Measurements from ENCODE around the gene WWOX.

Gene WWOX

DNA sequence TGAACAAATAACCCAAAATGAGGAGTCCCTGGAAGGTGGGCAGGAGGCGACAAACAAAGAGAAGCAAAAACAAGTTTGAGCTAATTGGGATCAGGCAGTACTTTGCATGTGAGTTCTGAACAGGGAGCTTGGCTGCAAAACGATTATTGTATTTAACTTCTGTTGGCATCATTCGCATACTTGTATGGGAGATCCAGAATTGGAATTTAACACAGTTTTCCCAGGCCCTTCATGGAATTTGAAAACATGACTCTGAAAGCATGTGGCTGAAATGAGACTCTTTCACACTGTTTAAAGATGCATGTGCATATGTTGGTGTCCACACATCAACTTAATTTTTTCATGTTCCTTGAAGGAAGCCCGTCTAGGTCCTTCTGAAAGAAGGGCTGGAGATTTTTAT, 674.3 kb downstream of the WWOX start:
- DNase-seq (ENCODE audit: low spot score), result no peak

DNA sequence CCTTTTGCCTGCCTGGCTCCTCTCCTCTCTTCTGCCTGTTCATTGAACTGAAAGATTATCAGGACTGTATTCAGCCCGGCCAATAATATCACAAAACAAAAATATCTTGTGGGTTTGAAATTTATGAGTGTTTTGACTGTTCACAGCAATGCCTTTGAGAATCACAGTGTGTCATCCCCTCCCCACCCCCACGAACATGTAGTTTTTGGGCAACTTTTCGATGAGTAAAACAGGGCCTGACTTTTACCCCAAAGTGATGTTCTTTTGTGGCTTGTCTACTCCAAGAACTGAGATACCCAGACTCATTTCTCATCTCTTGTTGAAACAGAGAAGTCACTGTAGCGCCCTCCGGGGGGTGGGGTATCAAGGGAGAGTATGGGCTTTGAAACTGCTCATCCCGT, 675.7 kb downstream of the WWOX start:
- no peak for DNase-seq (ENCODE audit: low spot score)

GRCh38 chr16:78778101-78779004, 678.9 kb downstream of the WWOX start:
- DNase-seq (ENCODE audit: low spot score), result no peak

- DNase-seq (ENCODE audit: low spot score), result no peak
Observed at GRCh38 chr16:78780808-78781207, 681.4 kb downstream of the WWOX start.

DNA sequence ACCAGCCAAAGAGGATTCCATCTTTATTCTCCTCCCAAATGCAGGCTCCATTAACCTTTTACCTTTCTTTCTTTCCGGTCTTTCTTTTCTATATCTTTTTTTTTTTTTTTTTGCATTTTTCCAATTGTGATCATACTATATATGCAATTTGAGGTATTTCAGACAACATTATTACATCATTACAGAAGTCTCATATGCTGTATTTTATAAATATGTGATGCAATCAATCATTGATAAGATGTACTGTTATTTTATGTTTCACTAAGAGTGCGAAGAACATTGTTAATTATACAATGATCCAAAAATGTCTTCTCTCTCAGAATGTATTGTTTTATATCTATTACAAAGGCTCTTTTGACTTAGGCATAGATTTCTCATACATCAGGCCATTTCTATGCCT, 683.1 kb downstream of the WWOX start:
- no peak for DNase-seq (ENCODE audit: low spot score)

- no peak for DNase-seq (ENCODE audit: low spot score)
Observed at GRCh38 chr16:78783570-78784079, 684.2 kb downstream of the WWOX start.

DNA sequence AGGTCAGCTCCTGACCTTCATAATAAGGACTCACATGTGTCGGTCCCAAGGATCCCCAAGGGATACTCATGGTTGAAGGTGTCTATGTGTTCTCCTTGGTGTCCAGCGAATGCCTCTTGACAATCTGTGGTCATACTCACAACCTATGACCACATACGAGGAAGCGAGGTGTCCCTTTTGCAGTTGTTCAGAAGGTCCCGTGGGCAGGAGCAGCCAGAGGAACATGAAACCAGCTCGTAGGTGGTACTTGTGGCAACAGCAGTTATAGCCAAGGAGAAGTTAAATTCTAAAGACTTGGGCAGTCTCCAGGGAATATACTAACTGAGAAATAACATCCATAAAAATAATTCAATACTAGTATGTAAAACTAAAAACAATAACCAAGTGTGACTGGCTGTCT, 685.3 kb downstream of the WWOX start:
- no peak for DNase-seq (ENCODE audit: low spot score)

DNA sequence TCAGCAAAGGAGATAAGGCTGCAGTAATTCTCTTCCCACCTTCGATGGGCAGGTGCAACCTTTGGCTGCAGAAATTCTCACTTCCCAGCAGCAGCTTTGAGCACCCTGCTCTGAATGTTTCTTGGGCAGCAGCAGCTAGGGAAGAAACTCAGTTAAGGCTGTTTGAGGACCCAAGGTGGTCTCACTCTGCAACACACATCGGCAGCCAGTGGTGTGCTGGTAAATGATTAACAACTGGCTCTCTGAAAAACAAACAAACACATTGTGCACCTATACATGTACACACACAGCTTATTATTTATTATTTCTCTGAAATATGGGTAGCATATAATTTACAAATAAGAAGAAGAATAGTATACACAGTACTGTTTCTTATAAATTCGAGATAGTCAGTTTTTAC, 685.8 kb downstream of the WWOX start:
- DNase-seq (ENCODE audit: low spot score), result no peak

- DNase-seq (ENCODE audit: low spot score), result no peak
Observed at GRCh38 chr16:78786635-78787034, 687.2 kb downstream of the WWOX start.

GRCh38 chr16:78788276-78788675, 688.8 kb downstream of the WWOX start:
- no peak for DNase-seq (ENCODE audit: low spot score)

GRCh38 chr16:78788696-78789095, 689.2 kb downstream of the WWOX start:
- DNase-seq (ENCODE audit: low spot score), result no peak

GRCh38 chr16:78789561-78789960, 690.1 kb downstream of the WWOX start:
- DNase-seq (ENCODE audit: low spot score), result no peak

GRCh38 chr16:78791011-78791410, 691.6 kb downstream of the WWOX start:
- no peak for DNase-seq (ENCODE audit: low spot score)

DNA sequence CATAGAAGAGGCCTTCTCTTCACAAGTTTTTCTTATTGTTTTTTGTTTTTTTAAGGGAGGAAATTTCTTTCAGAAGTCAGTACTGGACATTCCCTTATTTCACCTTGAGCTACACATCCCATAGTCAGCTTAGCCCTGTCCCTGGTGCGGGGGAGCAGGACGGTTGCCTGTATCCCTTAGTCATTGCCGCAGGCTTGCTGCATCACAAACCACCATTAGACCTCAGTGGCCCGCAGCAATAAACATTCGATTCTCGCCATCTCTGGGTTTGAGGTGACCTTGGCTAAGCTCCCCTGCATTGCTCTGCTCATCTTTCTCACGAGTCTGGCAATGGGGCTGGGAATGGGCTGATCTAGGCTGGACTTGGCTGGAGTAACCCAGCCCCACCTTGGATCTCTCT, 692.5 kb downstream of the WWOX start:
- no peak for DNase-seq (ENCODE audit: low spot score)

DNA sequence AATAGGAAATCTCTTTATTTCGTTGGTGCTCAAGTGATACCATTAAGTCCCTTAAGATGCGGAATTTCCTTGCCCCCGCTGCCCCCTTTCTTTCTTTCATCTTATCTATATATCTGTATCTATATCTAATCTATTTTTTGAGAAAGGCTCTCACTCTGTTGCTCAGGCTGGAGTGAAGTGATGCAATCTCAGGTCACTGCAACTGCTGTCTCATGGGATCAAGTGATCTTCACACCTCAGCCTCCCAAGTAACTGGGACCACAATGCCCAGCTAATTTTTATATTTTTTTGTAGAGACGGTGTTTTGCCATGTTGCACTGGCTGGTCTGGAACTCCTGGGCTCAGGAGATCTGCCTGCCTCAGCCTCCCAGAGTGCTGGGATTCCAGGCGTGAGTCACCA, 693.5 kb downstream of the WWOX start:
- no peak for DNase-seq (ENCODE audit: low spot score)

DNA sequence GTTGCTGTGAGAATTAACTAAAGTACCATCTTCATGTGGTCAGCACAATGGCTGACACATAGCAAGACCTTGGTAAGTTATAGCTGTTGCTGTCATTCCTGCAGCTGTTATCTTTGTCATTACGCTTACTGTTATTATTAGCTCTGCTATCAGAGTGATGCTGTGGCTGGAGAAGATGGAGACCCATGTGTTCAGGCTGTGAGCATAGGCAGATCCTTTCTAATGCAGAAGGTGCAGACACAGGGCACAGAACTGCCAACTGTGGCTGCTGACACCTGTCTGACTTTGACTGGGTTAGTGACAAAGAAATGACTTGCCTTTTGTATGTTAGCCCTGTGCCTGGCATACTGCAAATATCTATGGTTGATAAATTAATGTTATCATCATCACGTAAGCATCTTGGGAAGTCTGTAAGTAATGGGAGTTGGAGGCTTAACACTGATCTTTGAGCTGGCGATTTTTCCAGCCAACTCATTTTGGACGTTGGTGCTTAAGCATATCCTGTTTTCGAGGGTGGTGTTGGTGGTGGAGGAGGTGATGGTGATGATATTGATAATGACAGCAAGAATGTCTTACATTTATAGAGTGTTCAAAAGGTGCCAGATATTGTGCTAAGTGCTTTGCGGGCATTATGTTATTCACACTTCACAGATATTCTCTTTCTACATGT, 695.3 kb downstream of the WWOX start:
- no peak for DNase-seq (ENCODE audit: low spot score)

DNA sequence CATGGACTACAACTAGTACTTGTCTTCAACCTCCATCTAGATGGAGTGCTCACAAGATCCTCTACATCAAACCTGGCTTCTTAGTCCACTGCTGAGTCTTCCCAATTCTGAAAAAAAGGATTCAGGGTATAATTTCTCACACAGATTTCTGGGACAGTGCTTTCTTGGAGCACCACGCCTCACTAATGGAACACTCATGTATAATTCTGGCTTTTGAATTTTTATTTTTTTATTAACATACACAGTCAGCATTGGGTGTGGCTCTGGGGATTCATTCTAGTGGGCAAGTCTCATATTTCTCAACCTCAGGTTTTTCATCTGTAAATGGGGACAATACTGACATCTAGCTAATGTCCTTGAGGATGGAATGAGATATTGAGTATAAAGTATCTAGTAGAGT, 696.0 kb downstream of the WWOX start:
- no peak for DNase-seq (ENCODE audit: low spot score)

DNA sequence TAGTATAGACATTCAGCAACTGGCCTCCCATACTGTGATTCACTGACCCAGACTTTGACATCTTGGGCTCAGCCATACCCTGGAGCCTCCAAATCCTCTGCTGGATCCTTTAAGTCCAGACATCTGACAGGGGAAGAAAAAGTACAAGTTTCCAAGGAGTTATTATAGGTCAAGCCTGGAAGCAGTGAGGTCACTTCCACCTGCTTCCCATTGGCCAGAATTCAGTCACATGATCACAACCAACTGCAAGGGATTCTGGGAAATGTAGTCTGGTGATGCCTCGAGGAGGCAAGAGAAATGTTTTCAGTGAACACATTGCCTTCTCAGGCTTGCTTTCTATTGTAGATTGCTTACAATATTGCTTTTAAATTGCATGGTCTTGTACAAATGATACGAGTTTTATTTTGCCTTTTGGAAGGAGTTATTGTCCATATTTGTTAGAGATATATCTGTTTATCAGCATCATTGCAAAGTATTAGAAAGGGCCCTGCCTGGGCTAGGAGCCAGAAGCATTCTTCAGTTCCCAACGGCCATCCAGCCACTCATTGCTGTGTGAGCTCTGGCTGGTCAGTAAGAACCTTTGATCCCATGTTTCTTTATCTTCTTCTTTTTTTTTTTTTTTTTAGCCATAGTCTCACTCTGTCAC, 696.9 kb downstream of the WWOX start:
- DNase-seq (ENCODE audit: low spot score), result no peak

DNA sequence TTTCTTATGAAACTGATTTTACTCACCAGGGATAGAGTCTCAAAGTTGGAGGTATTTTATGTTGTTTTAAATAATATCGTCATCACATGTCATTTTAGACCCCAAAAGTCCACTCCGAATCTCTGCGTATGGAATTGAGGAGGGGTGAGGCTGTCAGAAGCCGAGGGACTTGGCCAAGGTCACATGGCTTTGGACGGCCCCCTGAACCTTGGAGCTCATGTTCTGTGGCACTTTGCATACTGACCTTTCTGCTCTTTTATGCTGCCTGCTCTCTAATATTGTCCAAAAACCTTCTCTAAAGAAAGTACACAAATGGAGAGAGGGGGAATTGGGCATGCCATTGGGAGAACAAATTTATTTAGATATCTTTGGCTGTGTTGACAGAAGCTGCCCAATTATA, 700.0 kb downstream of the WWOX start:
- DNase-seq (ENCODE audit: low spot score), result no peak

DNA sequence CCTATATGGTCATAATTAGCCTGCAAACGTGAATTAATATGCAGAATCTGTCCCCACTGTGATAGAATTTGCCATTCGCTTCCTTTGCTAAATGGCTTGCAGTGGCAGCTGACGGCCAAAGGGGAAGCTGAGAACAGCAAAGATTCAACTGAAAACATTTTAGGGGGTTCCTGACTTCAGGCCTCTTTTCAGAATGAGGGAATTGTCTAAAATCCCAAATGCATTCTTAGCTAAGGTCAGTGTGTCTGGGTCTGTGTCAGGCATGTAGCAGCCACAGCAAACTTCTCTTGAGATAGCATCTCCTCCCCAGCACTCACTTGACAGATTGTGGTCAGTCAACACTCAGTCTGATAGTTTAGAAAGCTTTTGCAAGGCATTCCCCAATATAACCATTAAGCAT, 701.1 kb downstream of the WWOX start:
- no peak for DNase-seq (ENCODE audit: low spot score)

DNA sequence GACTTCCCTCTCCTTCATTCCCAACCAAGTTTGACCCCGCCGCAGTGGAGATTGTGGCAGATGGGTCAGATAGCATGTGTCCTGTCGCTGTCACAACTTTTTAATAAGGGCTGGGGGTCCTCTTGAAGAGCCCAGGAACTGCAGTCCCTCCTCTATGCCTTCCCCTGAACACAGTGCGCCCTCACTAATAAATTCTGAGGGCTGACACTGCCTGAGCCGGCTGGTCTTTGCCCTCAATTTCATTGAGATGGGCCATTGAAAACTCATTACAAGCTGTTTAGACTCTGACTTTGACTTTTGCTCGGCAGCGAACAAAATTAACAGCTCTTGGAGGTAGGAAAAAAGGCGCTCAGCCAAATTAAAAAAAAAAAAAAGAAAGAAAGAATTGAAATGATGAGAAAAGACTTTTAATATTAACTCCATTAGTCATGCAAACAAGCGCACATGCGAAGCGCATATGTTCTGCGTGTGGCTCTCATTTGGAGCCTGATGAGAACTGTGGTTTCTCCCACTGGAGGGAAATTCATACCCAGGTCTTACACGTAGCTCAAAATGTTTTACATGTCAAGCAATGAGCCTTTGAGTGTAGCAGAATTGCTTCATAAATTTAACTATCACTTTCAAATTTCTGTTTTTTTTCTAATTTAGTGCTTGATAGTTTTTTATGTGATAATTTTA, 704.7 kb downstream of the WWOX start:
- no peak for DNase-seq (ENCODE audit: low spot score)

GRCh38 chr16:78805556-78805955, 706.1 kb downstream of the WWOX start:
- no peak for DNase-seq (ENCODE audit: low spot score)
